ENCODE data around the gene DHRS1. TPM values are rescaled to one million over a fixed set of nuclear protein-coding genes. Genes with fewer than 3 reads are reported as not detected.

DHRS1 gene
- total and polyA plus RNA-seq, 2 experiments from 2014 or later, result 15.0 to 15.4 TPM

DNA sequence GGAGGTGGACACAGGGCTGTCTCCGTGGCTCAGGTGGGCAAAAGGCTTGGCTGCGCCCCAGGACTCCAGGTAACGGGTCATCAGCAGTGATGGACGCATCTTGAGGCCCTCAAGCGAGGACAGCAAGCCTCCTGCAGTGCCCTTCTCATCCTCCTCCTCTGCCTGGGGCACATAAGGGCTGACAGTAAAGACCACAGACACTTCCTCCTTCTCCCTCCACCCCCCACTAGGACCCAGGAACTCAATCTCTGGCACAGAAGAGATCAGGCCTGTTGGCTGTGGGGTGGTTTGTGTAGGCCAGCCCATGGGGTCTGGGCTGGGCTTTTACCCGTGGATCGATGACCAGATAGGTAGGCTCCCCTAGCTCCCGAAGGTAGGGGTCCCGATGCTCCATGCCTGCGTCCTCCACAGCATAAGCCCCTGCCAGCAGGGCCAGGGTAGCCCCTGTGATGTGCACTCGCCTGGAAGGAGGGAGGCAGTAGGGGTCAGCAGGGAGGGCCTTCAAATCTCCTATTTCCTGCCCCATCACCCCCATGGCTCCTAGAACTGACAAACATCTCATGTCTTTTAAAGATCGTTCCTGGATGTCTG is 29.6 kb upstream of the DHRS1 start:
- no peaks in the 10 kb centered on the region; the same call in 2 of the 3 replicates for H3K36me3 Mint-ChIP-seq (ENCODE audit: low read depth)
- H3K9me3 Mint-ChIP-seq, result no peaks in the 10 kb centered on the region; the same call in 2 of the 3 replicates
- no peaks in the 10 kb centered on the region; the same call in 1 of the 2 replicates for H4K20me1 ChIP-seq (replicated peaks; ENCODE audit: insufficient read depth)
- H3K27ac ChIP-seq (ENCODE audit: low read depth), result no peak overlapping the region
- DNase-seq (ENCODE audit: low spot score) (no peak), ATAC-seq (no peak)
- no peak overlapping the region for H3K4me3 ChIP-seq
- peaks cover 12% of the 10 kb centered on the region; the same call in 1 of the 2 replicates for H3K4me1 ChIP-seq (ENCODE audit: insufficient read depth)
- TF ChIP-seq, protein P1, sequence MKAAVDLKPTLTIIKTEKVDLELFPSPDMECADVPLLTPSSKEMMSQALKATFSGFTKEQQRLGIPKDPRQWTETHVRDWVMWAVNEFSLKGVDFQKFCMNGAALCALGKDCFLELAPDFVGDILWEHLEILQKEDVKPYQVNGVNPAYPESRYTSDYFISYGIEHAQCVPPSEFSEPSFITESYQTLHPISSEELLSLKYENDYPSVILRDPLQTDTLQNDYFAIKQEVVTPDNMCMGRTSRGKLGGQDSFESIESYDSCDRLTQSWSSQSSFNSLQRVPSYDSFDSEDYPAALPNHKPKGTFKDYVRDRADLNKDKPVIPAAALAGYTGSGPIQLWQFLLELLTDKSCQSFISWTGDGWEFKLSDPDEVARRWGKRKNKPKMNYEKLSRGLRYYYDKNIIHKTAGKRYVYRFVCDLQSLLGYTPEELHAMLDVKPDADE (IDR thresholded peaks at IDR 0.05), result no peak
- TF ChIP-seq ZNF114 (CRISPR knock-in tag; IDR thresholded peaks at IDR 0.05) (no peak), STAT1 (IDR thresholded peaks at IDR 0.05; ENCODE audit: unreplicated experiment) (no peak), EZH2phosphoT487 (IDR thresholded peaks at IDR 0.05; ENCODE audit: unreplicated experiment) (no peak)
- TF ChIP-seq, protein P2, sequence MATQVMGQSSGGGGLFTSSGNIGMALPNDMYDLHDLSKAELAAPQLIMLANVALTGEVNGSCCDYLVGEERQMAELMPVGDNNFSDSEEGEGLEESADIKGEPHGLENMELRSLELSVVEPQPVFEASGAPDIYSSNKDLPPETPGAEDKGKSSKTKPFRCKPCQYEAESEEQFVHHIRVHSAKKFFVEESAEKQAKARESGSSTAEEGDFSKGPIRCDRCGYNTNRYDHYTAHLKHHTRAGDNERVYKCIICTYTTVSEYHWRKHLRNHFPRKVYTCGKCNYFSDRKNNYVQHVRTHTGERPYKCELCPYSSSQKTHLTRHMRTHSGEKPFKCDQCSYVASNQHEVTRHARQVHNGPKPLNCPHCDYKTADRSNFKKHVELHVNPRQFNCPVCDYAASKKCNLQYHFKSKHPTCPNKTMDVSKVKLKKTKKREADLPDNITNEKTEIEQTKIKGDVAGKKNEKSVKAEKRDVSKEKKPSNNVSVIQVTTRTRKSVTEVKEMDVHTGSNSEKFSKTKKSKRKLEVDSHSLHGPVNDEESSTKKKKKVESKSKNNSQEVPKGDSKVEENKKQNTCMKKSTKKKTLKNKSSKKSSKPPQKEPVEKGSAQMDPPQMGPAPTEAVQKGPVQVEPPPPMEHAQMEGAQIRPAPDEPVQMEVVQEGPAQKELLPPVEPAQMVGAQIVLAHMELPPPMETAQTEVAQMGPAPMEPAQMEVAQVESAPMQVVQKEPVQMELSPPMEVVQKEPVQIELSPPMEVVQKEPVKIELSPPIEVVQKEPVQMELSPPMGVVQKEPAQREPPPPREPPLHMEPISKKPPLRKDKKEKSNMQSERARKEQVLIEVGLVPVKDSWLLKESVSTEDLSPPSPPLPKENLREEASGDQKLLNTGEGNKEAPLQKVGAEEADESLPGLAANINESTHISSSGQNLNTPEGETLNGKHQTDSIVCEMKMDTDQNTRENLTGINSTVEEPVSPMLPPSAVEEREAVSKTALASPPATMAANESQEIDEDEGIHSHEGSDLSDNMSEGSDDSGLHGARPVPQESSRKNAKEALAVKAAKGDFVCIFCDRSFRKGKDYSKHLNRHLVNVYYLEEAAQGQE (IDR thresholded peaks at IDR 0.05; ENCODE audit: unreplicated experiment), result no peak
- TF ChIP-seq, protein P3, sequence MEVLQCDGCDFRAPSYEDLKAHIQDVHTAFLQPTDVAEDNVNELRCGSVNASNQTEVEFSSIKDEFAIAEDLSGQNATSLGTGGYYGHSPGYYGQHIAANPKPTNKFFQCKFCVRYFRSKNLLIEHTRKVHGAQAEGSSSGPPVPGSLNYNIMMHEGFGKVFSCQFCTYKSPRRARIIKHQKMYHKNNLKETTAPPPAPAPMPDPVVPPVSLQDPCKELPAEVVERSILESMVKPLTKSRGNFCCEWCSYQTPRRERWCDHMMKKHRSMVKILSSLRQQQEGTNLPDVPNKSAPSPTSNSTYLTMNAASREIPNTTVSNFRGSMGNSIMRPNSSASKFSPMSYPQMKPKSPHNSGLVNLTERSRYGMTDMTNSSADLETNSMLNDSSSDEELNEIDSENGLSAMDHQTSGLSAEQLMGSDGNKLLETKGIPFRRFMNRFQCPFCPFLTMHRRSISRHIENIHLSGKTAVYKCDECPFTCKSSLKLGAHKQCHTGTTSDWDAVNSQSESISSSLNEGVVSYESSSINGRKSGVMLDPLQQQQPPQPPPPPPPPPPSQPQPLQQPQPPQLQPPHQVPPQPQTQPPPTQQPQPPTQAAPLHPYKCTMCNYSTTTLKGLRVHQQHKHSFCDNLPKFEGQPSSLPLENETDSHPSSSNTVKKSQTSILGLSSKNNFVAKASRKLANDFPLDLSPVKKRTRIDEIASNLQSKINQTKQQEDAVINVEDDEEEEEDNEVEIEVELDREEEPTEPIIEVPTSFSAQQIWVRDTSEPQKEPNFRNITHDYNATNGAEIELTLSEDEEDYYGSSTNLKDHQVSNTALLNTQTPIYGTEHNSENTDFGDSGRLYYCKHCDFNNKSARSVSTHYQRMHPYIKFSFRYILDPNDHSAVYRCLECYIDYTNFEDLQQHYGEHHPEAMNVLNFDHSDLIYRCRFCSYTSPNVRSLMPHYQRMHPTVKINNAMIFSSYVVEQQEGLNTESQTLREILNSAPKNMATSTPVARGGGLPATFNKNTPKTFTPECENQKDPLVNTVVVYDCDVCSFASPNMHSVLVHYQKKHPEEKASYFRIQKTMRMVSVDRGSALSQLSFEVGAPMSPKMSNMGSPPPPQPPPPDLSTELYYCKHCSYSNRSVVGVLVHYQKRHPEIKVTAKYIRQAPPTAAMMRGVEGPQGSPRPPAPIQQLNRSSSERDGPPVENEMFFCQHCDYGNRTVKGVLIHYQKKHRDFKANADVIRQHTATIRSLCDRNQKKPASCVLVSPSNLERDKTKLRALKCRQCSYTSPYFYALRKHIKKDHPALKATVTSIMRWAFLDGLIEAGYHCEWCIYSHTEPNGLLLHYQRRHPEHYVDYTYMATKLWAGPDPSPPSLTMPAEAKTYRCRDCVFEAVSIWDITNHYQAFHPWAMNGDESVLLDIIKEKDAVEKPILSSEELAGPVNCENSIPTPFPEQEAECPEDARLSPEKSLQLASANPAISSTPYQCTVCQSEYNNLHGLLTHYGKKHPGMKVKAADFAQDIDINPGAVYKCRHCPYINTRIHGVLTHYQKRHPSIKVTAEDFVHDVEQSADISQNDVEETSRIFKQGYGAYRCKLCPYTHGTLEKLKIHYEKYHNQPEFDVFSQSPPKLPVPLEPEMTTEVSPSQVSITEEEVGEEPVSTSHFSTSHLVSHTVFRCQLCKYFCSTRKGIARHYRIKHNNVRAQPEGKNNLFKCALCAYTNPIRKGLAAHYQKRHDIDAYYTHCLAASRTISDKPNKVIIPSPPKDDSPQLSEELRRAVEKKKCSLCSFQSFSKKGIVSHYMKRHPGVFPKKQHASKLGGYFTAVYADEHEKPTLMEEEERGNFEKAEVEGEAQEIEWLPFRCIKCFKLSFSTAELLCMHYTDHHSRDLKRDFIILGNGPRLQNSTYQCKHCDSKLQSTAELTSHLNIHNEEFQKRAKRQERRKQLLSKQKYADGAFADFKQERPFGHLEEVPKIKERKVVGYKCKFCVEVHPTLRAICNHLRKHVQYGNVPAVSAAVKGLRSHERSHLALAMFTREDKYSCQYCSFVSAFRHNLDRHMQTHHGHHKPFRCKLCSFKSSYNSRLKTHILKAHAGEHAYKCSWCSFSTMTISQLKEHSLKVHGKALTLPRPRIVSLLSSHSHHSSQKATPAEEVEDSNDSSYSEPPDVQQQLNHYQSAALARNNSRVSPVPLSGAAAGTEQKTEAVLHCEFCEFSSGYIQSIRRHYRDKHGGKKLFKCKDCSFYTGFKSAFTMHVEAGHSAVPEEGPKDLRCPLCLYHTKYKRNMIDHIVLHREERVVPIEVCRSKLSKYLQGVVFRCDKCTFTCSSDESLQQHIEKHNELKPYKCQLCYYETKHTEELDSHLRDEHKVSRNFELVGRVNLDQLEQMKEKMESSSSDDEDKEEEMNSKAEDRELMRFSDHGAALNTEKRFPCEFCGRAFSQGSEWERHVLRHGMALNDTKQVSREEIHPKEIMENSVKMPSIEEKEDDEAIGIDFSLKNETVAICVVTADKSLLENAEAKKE (CRISPR knock-in tag; IDR thresholded peaks at IDR 0.05), result no peak
- H3F3A ChIP-seq (replicated peaks; ENCODE audit: low read depth), result 0 out of 2 replicates have a peak, but pooled peaks cover 8% of the 10 kb centered on the region
- no peak overlapping the region for H3K4me2 ChIP-seq
- no peaks in the 10 kb centered on the region for H3K79me2 ChIP-seq (replicated peaks; ENCODE audit: insufficient read depth)
- no peaks in the 10 kb centered on the region for H3K36me3 ChIP-seq (ENCODE audit: insufficient read depth)
- H3K27ac Mint-ChIP-seq, result no peak overlapping the region
- peaks cover 7% of the 10 kb centered on the region for H3K4me1 Mint-ChIP-seq
- H3K27me3 Mint-ChIP-seq (ENCODE audit: insufficient read depth, low read depth, poor library complexity), result peaks cover 49% of the 10 kb centered on the region
- no peak overlapping the region for H3K4me3 Mint-ChIP-seq
- no peaks in the 10 kb centered on the region for H3K9me2 ChIP-seq (ENCODE audit: insufficient read depth)
- peaks cover 52% of the 10 kb centered on the region for H3K27me3 ChIP-seq (ENCODE audit: insufficient read depth)
- H2AFZ ChIP-seq, result no peak overlapping the region

All from GM23338 (cell line).